ENCODE results near the gene SLC16A13. TPM values are rescaled to one million over a fixed set of nuclear protein-coding genes. Genes with fewer than 3 reads are reported as not detected.

Gene SLC16A13
- total and polyA plus RNA-seq, 2 donors (not counting 1 experiment from before 2014, with no cell fraction given): 7.4 to 21.9 TPM

DNA sequence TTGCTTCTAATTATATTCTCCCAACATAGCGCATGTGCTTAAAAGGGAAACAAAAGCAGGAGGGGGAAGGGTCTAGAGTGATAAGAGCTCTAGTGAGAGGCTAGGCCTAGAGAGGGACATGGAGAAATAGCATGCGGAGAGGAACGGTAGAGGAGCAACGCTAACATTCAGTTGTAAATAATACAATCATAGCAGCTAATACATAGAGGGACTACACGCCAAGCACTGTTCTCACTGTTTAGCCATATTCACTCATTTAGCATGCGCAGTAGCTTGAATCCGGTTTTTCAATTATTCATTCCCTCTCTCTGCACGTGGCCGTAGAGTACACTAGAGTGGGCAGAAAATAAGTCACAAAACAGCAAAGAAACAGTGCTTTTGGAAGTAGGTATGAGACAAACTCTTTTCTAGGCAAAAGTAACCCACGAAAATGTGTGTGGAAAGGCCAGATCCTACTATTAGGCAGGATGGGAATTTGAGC is 41.7 kb upstream of the SLC16A13 start:
- intact Hi-C loops (cut with micrococcal nuclease): no loop called here
- Histone ChIP-seq H3K4me3 (ENCODE audit: control extremely low read depth in 1 of 5, extremely low read depth in 1 of 5, insufficient read depth in 1 of 5, low read depth in 2 of 5, low read length in 4 of 5) (no peak overlapping the region), H2AFZ (ENCODE audit: insufficient read depth, low read depth, low read length, poor library complexity, severe bottlenecking) (no peak overlapping the region), H3K79me2 (ENCODE audit: control insufficient read depth, insufficient read depth, low read length) (no peaks in the 10 kb centered on the region), H3K9ac (ENCODE audit: low read length) (no peak overlapping the region), H3K27me3 (replicated peaks in 1 of 4; ENCODE audit: control extremely low read depth in 1 of 4, control insufficient read depth in 3 of 4, insufficient read depth in 4 of 4, low read length in 3 of 4) (no peaks in the 10 kb centered on the region), H4K20me1 (ENCODE audit: control insufficient read depth, insufficient read depth, low read length, poor library complexity, severe bottlenecking) (peaks cover 23% of the 10 kb centered on the region), H3K36me3 (replicated peaks in 1 of 2; ENCODE audit: control extremely low read depth in 1 of 2, control insufficient read depth in 1 of 2, extremely low read depth in 1 of 2, insufficient read depth in 2 of 2, low read length in 1 of 2) (peaks cover 6 to 22% of the 10 kb centered on the region in 2 experiments), H3K4me1 (ENCODE audit: control insufficient read depth in 2 of 2, insufficient read depth in 2 of 2, low read length in 2 of 2) (no peaks in the 10 kb centered on the region), H3K27ac (ENCODE audit: low read length in 2 of 2) (no peak overlapping the region), H3K4me2 (replicated peaks; ENCODE audit: low read depth, low read length, poor library complexity, severe bottlenecking) (no peak overlapping the region), H3K9me3 (ENCODE audit: control extremely low read depth in 1 of 3, control insufficient read depth in 2 of 3, insufficient read depth in 1 of 3, low read length in 2 of 3) (no peaks in the 10 kb centered on the region)
- ChIA-PET POLR2A (no interaction called here), CTCF (interaction anchor here (0.8 to 2.5 kb wide), 7 partner anchors 9 to 83 kb away, joined by 3 to 6 read pairs (median 3); no protein-coding TSS in a partner anchor)
- DNase-seq (no peak), ATAC-seq (ENCODE audit: low read depth) (no peak)
- H3K9me3 Mint-ChIP-seq (ENCODE audit: insufficient read depth): no peaks in the 10 kb centered on the region
- H3K4me1 Mint-ChIP-seq: peaks cover 7% of the 10 kb centered on the region
- WGBS (ENCODE audit: insufficient coverage): 100% methylated on average over 2 of the region's 10 CpGs
- no peak overlapping the region for H3K4me3 Mint-ChIP-seq
- TF ChIP-seq, protein P1, sequence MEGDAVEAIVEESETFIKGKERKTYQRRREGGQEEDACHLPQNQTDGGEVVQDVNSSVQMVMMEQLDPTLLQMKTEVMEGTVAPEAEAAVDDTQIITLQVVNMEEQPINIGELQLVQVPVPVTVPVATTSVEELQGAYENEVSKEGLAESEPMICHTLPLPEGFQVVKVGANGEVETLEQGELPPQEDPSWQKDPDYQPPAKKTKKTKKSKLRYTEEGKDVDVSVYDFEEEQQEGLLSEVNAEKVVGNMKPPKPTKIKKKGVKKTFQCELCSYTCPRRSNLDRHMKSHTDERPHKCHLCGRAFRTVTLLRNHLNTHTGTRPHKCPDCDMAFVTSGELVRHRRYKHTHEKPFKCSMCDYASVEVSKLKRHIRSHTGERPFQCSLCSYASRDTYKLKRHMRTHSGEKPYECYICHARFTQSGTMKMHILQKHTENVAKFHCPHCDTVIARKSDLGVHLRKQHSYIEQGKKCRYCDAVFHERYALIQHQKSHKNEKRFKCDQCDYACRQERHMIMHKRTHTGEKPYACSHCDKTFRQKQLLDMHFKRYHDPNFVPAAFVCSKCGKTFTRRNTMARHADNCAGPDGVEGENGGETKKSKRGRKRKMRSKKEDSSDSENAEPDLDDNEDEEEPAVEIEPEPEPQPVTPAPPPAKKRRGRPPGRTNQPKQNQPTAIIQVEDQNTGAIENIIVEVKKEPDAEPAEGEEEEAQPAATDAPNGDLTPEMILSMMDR (IDR thresholded peaks at IDR 0.05): no peak
- TF ChIP-seq EZH2 (IDR thresholded peaks at IDR 0.05; ENCODE audit: borderline replicate concordance, insufficient read depth, low read depth, low read length, poor library complexity, severe bottlenecking): no peak
- H3K27ac Mint-ChIP-seq: no peak overlapping the region
- H3K27me3 Mint-ChIP-seq: no peaks in the 10 kb centered on the region

DNA sequence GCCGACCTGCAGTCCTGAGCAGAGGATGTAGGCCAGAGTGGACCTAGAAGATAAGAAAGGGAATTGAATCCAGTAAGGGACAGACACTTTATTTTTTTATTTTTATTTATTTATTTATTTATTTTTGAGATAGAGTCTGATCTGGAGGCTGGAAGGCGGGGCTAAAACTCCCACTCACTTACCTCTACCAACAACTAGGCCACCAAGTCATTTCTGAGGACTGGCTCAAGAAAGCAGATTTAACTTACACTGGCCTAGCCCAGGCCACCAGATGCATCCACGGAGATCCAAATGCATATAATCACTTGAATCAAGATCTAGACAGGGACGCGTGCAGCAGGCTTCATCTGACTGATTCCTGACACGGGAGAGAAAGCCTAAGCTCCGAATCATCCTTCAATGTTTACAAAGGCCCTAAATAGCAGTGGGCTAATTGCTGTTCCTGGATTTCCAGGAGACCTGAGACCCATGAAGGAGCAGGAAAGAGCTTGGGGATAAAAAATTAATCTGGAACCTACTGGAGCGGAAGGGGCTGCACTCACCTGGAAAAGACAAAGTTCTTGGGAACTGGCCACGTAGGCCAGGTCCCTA is 41.1 kb upstream of the SLC16A13 start:
- 100% methylated on average over 7 of the region's 9 CpGs for WGBS (ENCODE audit: insufficient coverage)
- peaks cover 23% of the 10 kb centered on the region for H4K20me1 ChIP-seq (ENCODE audit: control insufficient read depth, insufficient read depth, low read length, poor library complexity, severe bottlenecking)
- no peak overlapping the region for H3K27ac ChIP-seq (ENCODE audit: low read length in 2 of 2)
- Mint-ChIP-seq H3K4me1 (peaks cover 7% of the 10 kb centered on the region), H3K27me3 (no peaks in the 10 kb centered on the region), H3K4me3 (no peak overlapping the region), H3K9me3 (ENCODE audit: insufficient read depth) (no peaks in the 10 kb centered on the region), H3K27ac (no peak overlapping the region)
- no peak for ATAC-seq (ENCODE audit: low read depth)
- DNase-seq: no peak
- no peaks in the 10 kb centered on the region for H3K79me2 ChIP-seq (ENCODE audit: control insufficient read depth, insufficient read depth, low read length)
- H3K4me3 ChIP-seq (ENCODE audit: control extremely low read depth in 1 of 5, extremely low read depth in 1 of 5, insufficient read depth in 1 of 5, low read depth in 2 of 5, low read length in 4 of 5): no peak overlapping the region
- H3K4me1 ChIP-seq (ENCODE audit: control insufficient read depth in 2 of 2, insufficient read depth in 2 of 2, low read length in 2 of 2): no peaks in the 10 kb centered on the region
- H3K4me2 ChIP-seq (replicated peaks; ENCODE audit: low read depth, low read length, poor library complexity, severe bottlenecking): no peak overlapping the region
- ChIA-PET CTCF (interaction anchor here (1.2 to 2.1 kb wide), 4 partner anchors 9 to 84 kb away, joined by 3 to 10 read pairs (median 4); no protein-coding TSS in a partner anchor), POLR2A (no interaction called here)
- H3K9me3 ChIP-seq (ENCODE audit: control extremely low read depth in 1 of 3, control insufficient read depth in 2 of 3, insufficient read depth in 1 of 3, low read length in 2 of 3): no peaks in the 10 kb centered on the region
- H2AFZ ChIP-seq (ENCODE audit: insufficient read depth, low read depth, low read length, poor library complexity, severe bottlenecking): no peak overlapping the region
- no peaks in the 10 kb centered on the region for H3K27me3 ChIP-seq (replicated peaks in 1 of 4; ENCODE audit: control extremely low read depth in 1 of 4, control insufficient read depth in 3 of 4, insufficient read depth in 4 of 4, low read length in 3 of 4)
- peaks cover 12 to 28% of the 10 kb centered on the region in 2 experiments for H3K36me3 ChIP-seq (replicated peaks in 1 of 2; ENCODE audit: control extremely low read depth in 1 of 2, control insufficient read depth in 1 of 2, extremely low read depth in 1 of 2, insufficient read depth in 2 of 2, low read length in 1 of 2)
- intact Hi-C loops (cut with micrococcal nuclease): no loop called here
- H3K9ac ChIP-seq (ENCODE audit: low read length): no peak overlapping the region
- TF ChIP-seq, protein P1 (IDR thresholded peaks at IDR 0.05): no peak
- no peak for TF ChIP-seq EZH2 (IDR thresholded peaks at IDR 0.05; ENCODE audit: borderline replicate concordance, insufficient read depth, low read depth, low read length, poor library complexity, severe bottlenecking)

Measured in B cell (primary cell).